Epithelial cell of proximal tubule (primary cell): Measurements from ENCODE around the gene RABGAP1L. TPM values are rescaled to one million over a fixed set of nuclear protein-coding genes. Genes with fewer than 3 reads are reported as not detected.
"Not testable (repeated sequence)": the region's sequence is repeated elsewhere in the genome, so short reads cannot be mapped to it uniquely, and the experiment has no call there.

ENCODE experiments used
- DNase-seq: peaks from one replicate; pipeline ENCODE4 v3.0.0-alpha.2; 2011; ENCODE audit warnings: low read depth
- H3K4me3 ChIP-seq: 2 replicates; pipeline ENCODE4 v1.5.1; 2011; ENCODE audit warnings: low read depth, mild to moderate bottlenecking, low read length
- CTCF ChIP-seq: conservative IDR thresholded peaks from 2 replicates; pipeline ENCODE4 v1.5.1; 2012; ENCODE audit warnings: low read depth, mild to moderate bottlenecking, low read length
- total RNA-seq: library from RNA; depleted of rRNA; stranded (reverse); fragments of >200 nt; gene quantifications from 2 replicates; pipeline ENCODE4 v1.2.3, GENCODE V29; 2015

The RABGAP1L gene
- total RNA-seq, 1 donor from 2014 or later, result 16.3 TPM

DNA sequence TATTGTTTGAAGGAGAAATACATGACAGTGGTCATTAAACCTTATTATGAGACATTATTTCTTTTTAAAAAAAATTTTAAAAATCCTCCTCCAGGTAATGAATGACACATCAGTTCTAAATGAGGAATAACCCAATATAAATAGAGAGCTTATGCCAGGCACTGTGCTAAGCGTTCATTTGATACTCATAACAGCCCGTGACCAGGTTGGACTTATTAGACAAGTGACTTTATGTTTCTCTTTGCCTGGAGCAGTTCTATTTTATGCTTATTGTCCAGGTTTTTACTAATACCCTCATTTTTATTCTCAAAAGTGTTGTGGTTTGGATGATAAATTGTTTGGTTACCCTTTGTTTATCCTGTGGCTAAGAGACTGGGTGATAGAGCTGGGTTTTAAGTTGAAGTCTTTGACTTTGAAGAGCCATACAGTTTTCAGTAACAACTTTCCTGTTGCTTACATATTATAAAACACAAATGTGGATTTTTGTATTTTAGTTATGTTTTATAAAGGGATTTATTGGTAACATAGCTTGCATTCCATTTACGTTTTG lies 84.2 kb downstream of the RABGAP1L start:
- no peak overlapping the region for H3K4me3 ChIP-seq
- TF ChIP-seq CTCF, result no peak
- no peak for DNase-seq

DNA sequence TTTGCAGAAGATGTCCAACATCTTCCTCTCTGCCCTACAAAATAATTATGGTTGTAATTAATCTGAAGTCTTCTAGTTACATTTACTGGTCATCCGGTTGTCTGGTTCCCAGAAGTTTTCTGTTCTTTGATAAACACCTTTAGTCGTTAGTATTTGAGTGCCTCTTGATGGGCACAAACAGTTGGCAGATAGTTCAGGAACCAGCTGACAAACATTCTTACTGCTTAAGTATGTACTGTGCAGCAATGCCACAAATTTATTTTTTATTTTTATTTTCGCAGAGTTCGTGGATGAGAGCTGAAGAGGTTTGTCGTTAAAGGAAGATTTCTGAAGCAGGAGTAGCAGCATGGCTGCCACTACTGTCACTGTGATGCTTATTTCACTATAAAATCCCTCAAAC lies 84.7 kb downstream of the RABGAP1L start:
- no peak for TF ChIP-seq CTCF
- no peak overlapping the region for H3K4me3 ChIP-seq
- no peak for DNase-seq

DNA sequence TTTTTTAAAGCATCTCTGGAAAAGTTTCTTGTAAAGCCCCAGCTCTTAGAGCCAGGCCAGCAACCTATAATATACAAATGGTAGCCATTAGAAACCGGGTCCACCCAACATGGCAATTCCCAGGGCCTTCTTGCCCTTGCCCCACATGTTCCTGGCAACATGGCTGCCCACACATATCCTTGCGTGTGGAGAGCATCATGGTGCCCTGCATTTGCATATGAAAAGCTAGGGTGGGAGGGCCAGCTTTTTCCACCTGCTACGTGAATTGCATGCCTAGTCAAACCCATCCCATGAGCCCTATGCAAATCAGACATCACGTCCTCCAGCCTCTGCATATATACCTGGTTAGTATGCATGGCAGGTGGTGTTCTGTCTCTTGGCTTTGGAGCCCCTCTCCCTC lies 88.2 kb downstream of the RABGAP1L start:
- DNase-seq, result no peak
- H3K4me3 ChIP-seq, result no peak overlapping the region
- TF ChIP-seq CTCF, result no peak

DNA sequence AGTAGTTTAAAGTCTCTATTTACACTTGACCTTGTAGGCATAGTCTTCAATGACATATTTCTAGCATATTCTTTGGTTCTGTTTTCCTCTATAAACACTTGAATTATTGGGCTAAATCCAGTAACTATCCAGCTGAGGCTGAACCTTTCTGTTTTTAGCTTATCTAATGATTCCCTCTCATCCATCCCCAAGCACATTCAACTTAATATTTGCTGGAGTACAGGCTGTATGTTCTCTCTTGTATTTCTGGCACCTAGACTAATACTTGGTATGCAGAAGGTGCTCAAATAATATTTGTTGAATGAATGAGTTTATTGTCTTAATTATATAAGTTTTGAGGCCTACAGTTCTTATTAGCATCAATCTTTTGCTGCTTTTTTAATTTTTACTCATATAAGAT lies 88.7 kb downstream of the RABGAP1L start:
- DNase-seq, result no peak
- no peak for TF ChIP-seq CTCF
- no peak overlapping the region for H3K4me3 ChIP-seq

DNA sequence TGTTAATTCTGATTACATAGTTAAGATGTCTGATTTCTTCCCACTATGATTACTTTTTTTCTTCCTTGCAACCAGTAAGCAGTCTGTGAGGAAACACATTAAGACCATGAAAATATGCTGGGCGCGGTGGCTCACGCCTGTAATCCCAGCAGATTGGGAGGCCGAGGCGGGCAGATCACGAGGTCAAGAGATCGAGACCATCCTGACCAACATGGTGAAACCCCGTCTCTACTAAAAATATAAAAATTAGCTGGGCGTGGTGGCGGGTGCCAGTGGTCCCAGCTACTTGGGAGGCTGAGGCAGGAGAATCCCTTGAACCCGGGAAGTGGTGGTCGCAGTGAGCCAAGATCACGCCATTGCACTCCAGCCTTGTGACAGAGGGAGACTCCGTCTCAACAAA lies 97.1 kb downstream of the RABGAP1L start:
- H3K4me3 ChIP-seq, DNase-seq: not testable (repeated sequence)

DNA sequence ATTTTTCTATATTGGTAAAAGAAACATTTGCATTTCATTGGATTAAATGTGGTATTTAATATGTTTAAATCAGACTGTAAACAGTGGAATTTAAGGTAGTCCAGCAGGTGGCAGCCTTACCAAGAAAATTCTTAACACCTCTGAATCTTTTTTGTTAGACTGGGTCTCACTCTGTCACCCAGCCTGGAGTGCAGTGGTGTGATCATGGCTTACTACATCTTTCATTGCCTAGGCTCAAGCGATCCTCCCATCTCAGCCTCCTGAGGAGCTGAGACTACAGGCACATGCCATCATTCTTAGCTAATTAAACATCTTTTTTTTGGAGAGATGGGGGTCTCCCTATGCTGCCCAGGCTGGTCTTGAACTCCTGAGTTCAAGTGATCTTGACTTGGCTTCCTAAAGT lies 98.8 kb downstream of the RABGAP1L start:
- H3K4me3 ChIP-seq, result no peak overlapping the region
- TF ChIP-seq CTCF, result peak; percentile 65
- peak; percentile 12 for DNase-seq

GRCh38 chr1:174262349-174263241 lies 103.3 kb downstream of the RABGAP1L start:
- H3K4me3 ChIP-seq, result no peak overlapping the region
- TF ChIP-seq CTCF, result peak; percentile 78
- peak; percentile 10 for DNase-seq
